ENCODE measurements around the gene STRN.
"Not testable (repeated sequence)": the region's sequence is repeated elsewhere in the genome, so short reads cannot be mapped to it uniquely, and the experiment has no call there.

DNA sequence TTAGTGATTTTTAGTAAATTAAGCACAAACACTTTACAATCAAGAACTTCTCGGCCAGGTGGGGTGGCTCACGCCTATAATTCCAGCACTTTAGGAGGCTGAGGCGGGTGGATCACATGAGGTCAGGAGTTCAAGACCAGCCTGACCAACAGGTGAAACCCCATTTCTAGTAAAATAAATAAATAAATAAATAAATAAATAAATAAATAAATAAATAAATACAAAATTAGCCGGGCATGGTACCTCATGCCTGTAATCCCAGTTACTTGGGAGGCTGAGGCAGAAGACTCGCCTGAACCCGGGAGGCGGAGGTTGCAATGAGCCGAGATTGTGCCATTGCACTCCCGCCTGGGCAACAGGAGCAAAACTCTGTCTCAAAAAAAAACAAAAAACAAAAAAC is 79.2 kb downstream of the STRN start:
- TF ChIP-seq, protein P1, sequence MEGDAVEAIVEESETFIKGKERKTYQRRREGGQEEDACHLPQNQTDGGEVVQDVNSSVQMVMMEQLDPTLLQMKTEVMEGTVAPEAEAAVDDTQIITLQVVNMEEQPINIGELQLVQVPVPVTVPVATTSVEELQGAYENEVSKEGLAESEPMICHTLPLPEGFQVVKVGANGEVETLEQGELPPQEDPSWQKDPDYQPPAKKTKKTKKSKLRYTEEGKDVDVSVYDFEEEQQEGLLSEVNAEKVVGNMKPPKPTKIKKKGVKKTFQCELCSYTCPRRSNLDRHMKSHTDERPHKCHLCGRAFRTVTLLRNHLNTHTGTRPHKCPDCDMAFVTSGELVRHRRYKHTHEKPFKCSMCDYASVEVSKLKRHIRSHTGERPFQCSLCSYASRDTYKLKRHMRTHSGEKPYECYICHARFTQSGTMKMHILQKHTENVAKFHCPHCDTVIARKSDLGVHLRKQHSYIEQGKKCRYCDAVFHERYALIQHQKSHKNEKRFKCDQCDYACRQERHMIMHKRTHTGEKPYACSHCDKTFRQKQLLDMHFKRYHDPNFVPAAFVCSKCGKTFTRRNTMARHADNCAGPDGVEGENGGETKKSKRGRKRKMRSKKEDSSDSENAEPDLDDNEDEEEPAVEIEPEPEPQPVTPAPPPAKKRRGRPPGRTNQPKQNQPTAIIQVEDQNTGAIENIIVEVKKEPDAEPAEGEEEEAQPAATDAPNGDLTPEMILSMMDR (IDR thresholded peaks at IDR 0.05) = not testable (repeated sequence)
- not testable (repeated sequence) for TF ChIP-seq POLR2A, EP300 (IDR thresholded peaks at IDR 0.05)

All from upper lobe of left lung (tissue), 4 donors.